Fibroblast of the aortic adventitia (primary cell): ENCODE results near the gene FAM53A. TPM values are rescaled to one million over a fixed set of nuclear protein-coding genes. Genes with fewer than 3 reads are reported as not detected.

Experiments
- DNase-seq: peaks from one replicate; pipeline ENCODE4 v3.0.0-alpha.2; 2010; ENCODE audit warnings: low read depth
- H3K4me3 ChIP-seq: 2 replicates; pipeline ENCODE4 v1.5.1; 2011; ENCODE audit warnings: low read depth, mild to moderate bottlenecking, control low read depth, low read length, moderate library complexity
- CTCF ChIP-seq: IDR thresholded peaks from 2 replicates; pipeline ENCODE4 v1.5.1; 2011; ENCODE audit warnings: mild to moderate bottlenecking, low read length, control low read depth, inconsistent platforms; ENCODE audit not compliant: insufficient read depth
- total RNA-seq: library from RNA; depleted of rRNA; stranded (reverse); fragments of >200 nt; gene quantifications from 2 replicates; pipeline ENCODE4 v1.2.3, GENCODE V29; 2012; ENCODE audit warnings: low replicate concordance

Gene FAM53A
- total RNA-seq, 1 donor, result 2.5 TPM

- TF ChIP-seq CTCF, result no peak
- DNase-seq, result no peak
- no peak overlapping the region for H3K4me3 ChIP-seq
Measured at GRCh38 chr4:1714303-1715001, 30.3 kb upstream of the FAM53A start.

- peak overlapping the region; percentile 95 for H3K4me3 ChIP-seq
- no peak for TF ChIP-seq CTCF
- no peak for DNase-seq
Measured at GRCh38 chr4:1713003-1713851, 29.1 kb upstream of the FAM53A start.

- no peak for TF ChIP-seq CTCF
- DNase-seq, result peak; percentile 89
- H3K4me3 ChIP-seq, result peak within 1 kb of the TSS; percentile 95
Measured at GRCh38 chr4:1712216-1713002, 28.3 kb upstream of the FAM53A start, which contains the start of gene SLBP. TSS of gene SLBP (minus strand) at chr4:1712319. CDS start at chr4:1712188, 131 bp downstream.

GRCh38 chr4:1711571-1712215, 27.6 kb upstream of the FAM53A start:
- DNase-seq, result peak; percentile 48
- peak overlapping the region; percentile 95 for H3K4me3 ChIP-seq
- no peak for TF ChIP-seq CTCF

GRCh38 chr4:1711055-1711570, 27.0 kb upstream of the FAM53A start:
- no peak for TF ChIP-seq CTCF
- DNase-seq, result no peak
- H3K4me3 ChIP-seq, result peak overlapping the region; percentile 95

- TF ChIP-seq CTCF, result no peak
- no peak for DNase-seq
Measured at GRCh38 chr4:1708581-1708980, 24.5 kb upstream of the FAM53A start.

More at GRCh38 chr4:1708581-1708980, 24.5 kb upstream of the FAM53A start:
- H3K4me3 ChIP-seq, result no peak overlapping the region
